GM18505 (cell line): ENCODE data around the gene HPSE2.

Source experiments
- ATAC-seq: cut with Tn5 transposase; IDR thresholded peaks from one replicate; pipeline ENCODE4 v1.9.1; 2021; ENCODE audit not compliant: unreplicated experiment
- POLR2A ChIP-seq: IDR thresholded peaks from 4 replicates; pipeline ENCODE4 v1.6.1; 2011; ENCODE audit warnings: borderline replicate concordance; ENCODE audit not compliant: insufficient read depth, insufficient read length; ENCODE audit errors: extremely low read depth

HPSE2 gene

DNA sequence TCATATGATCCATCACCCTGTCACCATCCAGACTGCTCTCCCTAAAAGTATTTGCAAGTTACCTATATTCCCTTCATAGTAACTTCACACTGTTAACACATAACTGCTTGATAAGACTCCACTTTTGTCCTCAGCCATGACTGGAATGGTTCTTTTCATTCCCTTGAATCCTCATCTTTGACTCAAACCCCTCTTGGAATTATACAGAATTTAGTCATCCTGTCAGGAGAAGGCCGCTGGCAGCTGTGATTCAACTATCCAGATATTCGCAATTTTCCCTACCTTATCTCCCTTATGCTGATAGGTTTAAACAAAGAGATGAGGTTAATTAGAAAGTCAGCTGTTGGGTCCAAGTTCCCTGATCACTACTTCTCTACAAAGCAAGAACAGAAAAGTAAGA lies 646.0 kb downstream of the HPSE2 start:
- TF ChIP-seq POLR2A = no peak
- no peak for ATAC-seq

DNA sequence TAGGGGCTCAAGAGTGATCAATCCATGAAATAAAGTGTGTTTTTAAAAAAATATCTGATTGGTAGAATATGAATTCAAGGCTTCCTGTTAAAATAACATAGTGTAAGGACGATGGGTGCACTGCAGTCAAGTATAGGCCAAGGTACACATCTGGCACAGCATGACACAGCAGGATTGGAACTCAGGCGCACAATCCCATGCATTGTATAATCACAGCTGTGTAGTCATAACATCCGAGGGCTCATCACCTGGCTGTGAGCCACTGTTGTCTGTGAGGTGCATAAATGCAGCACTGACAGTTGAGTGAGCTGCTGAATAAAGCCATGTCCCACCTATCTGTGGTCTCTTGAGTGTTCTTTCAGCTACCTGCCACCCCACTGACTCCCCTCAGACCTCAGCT lies 646.6 kb downstream of the HPSE2 start:
- TF ChIP-seq POLR2A = no peak
- ATAC-seq = no peak

DNA sequence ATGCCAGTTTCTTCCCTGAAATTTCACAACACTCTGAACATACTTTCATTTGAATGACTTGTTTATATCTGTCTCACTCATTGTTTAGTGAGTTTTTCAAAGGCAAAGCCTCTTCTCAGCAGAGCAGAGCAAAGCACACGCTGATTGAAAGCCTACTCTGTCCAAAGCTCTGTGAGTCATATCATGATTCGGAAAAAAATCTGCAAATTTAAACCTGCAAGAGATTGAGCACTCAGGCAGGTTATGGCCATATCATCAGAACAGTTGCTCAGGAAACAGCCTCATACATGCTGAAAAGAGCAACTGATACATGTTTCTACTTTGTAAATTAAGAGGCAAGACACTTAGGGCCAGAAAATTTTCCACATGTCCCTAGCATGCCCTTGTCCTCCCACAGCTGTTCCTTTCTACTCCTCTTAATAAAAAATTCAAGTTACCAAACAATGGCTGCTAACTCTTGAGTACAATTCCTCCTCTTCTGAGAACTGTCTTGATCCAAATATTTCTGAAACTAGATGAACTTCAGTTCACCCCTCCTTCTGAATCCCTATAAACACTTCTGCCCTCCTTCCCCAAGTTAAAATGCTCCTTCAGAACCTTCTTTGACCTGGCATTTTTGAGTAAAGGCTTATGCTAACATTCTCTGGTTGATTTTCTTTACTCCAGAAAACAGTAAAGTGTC lies 648.4 kb downstream of the HPSE2 start:
- ATAC-seq = no peak
- TF ChIP-seq POLR2A = no peak

DNA sequence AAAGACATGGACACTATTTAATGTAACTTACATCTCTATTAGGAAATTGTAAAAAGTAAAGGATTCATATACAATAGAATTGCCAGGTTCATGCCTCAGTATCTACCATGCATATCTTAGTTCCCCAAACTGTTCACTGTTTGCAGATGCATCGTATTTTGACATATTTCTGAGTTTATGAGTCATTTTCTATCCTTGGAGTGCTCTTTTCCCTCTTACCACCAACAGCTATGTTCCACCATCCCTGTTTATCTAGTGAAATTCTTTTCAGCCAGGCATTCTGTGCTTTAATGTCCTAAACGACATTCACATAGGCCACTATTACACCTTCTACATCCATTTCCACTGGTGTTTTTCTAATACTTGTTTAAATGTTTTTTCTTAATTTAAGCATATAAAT lies 649.6 kb downstream of the HPSE2 start:
- no peak for ATAC-seq
- TF ChIP-seq POLR2A = no peak

DNA sequence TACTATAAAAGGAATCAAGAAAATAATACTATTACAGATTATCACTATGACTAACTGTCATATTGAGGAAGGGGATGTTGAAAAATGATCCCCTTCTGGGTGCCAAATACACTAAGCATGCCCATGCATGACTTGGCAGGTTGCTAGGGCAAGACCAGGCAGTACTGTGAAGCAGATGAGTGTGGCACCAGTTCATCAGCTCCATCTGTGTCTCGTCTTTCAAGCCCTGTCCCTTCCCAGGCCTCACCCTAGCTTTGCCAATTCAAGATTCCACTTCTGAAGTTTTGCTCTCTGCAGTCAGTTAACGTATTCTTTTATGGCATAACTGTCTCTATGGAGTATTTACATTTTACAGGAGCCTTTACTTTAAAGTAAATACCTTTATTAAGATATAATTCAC lies 653.3 kb downstream of the HPSE2 start:
- ATAC-seq = no peak
- no peak for TF ChIP-seq POLR2A

DNA sequence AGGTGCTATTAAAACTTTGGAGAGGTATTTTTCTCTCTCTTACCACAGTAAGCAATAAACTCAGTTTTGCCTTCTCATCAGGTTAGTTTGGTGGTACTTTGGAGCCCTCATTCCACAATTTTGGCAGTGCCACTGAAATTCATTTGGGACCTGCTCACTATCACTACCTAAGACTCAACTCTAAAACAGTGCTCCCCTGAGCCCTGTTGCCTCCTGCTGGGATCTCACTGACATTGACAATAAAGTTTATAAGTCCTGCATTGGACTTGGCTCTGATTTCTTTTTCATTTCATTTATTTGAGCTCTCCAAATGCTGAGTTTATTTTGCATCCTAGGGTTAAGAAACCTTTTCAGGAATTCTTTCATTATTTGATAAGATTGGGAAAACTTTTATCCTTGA lies 658.1 kb downstream of the HPSE2 start:
- no peak for TF ChIP-seq POLR2A
- no peak for ATAC-seq

DNA sequence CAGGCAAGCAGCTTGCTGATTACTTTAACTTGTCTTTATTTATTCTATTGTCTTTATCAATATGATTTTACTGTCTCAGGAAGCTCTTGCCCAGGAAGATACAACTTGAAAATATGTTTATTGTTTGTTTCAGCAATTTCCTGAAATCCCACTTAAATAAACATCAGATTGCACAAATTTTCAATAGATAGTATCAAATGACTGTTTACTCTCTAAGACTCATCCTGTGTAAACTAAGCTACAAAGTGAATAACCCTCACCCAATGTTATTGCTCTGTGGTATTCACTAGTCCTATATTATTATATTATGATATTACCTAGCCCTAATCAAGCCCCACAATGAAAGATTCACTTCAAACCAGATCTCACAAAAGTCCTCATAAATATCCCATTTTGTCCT lies 658.5 kb downstream of the HPSE2 start:
- TF ChIP-seq POLR2A = no peak
- no peak for ATAC-seq

DNA sequence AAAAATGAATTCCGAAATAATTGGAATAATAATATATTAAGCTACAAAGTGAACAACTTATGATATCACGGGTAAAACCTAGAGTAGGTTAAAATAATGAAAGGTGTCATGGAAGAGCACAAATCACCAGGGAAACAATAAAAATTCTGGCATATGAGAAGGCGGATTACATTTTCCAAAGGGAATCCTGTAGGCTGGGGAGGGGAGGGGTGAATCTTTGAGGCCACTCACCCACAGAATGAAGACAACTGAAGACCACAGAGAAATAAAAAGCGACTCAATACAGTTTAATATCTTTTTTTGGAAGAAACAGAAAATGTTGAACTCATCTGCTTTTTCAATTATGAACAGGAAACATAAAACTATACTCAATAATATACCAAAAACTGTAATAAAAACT lies 659.6 kb downstream of the HPSE2 start:
- no peak for TF ChIP-seq POLR2A
- no peak for ATAC-seq

DNA sequence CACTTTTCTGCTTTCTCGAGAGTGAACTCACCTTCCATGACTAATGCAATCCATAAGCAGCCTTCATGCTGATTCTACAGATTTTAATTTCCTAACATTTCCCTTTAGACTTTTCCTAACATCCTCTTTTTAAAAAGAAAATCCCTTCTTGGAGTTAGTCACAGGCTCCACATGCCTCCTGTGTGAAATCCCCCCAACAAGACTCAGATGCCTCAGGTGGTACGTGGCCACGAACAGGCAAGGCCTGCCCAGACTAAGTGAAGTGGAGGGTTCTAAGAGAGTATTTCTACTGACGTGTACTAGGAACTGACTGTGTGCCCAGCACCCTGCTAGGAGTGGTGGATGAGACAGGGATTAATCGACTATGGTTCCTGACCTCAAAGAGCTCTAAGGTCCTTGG lies 663.1 kb downstream of the HPSE2 start:
- no peak for TF ChIP-seq POLR2A
- no peak for ATAC-seq

DNA sequence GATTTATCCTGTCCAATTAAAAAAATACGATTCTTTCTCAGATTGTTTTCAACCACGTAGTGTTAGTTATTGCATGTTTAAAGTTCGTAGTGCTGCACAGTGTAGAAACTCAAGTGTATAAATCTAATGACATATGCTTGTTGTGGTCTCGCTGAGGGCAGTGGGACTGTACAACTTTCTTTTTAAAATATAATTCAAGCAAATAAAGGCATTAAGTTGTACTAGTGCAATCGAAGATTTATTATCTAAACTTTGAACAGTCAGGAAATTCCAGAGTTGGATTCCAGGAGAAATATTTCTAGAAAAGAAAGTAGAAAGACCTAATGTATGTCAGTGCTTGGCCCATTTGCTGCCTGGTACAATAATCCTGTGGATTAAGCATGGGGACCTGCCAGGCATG lies 664.8 kb downstream of the HPSE2 start:
- no peak for TF ChIP-seq POLR2A

DNA sequence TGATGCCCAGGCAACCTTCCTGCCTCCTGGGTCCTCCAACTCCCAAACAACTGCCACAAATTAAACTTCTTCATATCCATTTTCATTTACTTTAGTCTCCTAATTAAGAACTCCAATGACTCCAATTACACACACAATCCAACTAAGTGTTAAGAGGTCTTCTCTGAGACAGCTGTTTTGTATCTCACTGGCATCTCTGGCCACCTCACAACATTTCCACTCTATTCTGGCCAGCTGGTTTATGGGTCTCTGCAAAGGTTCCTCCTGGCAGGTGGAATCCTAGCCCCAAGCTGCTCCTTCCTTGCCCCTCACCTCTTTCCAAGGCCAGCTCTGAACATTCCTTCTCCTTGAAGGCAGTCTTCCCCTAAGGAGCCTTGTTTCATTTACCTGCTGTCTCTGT lies 665.8 kb downstream of the HPSE2 start:
- ATAC-seq = no peak
- TF ChIP-seq POLR2A = no peak

More for the DNA sequence above, 664.8 kb downstream of the HPSE2 start:
- no peak for ATAC-seq

DNA sequence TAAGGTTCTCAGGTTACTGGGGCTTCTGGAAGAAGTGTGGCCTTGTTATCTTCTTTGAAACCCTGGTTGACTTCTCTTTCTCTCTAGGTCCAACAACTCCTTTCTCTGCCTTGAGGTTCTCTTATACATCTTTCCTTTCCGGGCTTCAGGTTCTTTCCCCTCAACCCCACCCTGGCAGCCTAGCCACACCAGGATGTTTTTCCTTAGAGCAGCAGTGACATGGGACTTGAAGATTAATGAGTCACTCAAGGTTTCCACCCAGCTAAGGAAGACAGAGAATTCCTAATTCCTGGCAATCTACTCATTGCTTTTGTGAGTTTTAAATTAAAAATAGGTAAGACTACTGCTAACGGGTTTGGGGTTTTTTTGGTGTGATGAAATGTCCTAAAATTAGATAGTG lies 667.1 kb downstream of the HPSE2 start:
- no peak for TF ChIP-seq POLR2A

DNA sequence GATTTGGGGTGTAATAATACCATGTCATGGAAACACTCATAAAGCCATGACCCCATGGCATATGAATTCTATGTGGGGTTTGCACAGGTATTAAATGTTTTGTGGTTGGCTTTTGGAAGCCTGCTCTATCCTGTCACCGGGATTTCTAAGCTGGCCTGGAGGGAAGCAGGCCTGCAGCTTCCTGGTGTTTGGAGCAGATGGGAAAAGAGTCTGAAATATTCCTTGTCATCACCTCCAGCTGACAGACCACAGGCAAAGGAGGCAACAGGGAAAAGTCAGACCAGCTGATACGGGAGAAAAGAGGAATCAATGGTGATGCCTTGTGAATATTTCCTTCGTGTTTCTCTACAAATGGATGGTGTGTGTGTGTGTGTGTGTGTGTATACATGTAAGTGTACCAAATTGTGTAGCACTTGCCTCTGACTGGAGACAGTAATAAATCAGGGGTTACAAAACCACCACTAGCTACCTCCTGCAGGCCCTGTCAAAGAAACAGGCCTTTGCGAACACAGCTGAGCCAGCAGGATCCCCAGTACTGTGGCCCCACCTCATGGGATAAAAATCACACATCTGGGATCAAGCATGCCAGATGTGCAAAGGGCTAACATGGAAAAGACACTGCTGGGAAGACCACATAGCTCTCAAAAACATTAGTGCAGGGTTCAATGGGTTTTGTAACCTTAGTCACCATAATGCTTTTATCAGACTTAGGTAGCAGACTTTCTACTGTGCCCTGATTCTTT lies 668.1 kb downstream of the HPSE2 start:
- TF ChIP-seq POLR2A = no peak
- no peak for ATAC-seq

More for the DNA sequence above, 667.1 kb downstream of the HPSE2 start:
- no peak for ATAC-seq

DNA sequence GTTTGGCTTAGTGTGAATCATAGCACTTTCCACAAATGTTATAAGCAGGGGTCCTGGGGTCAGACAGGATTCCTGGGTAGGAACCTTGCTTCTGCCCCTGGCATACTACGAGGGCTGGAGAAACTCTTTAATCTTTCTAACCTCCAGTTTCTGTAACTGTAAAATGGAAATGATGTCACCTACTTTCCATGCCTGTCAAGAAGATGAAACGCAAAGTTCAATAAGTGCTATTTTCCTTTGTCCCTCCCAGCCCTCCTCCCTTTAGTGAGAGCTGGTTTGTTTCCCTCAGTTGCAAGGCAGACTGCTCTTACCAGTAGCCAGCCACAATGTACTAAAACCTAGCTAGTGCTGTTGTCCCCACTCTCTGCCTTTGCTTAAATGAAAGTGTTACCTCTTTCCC lies 671.8 kb downstream of the HPSE2 start:
- no peak for ATAC-seq
- no peak for TF ChIP-seq POLR2A
